ENCODE measurements around the gene GRB2.
"Not testable (repeated sequence)": the region's sequence is repeated elsewhere in the genome, so short reads cannot be mapped to it uniquely, and the experiment has no call there.

GRB2 gene

GRCh38 chr17:75387771-75388170 is 17.7 kb downstream of the GRB2 start:
- DNase-seq (ENCODE audit: low spot score): no peak
- FAIRE-seq: no peak

- FAIRE-seq (no peak), DNase-seq (ENCODE audit: low spot score) (no peak)
These were observed 19.0 kb downstream of the GRB2 start for GRCh38 chr17:75386430-75386829.

- FAIRE-seq (no peak), DNase-seq (ENCODE audit: low spot score) (no peak)
These were observed 20.7 kb downstream of the GRB2 start for GRCh38 chr17:75384751-75385150.

GRCh38 chr17:75383842-75384195 is 21.7 kb downstream of the GRB2 start:
- no peak for FAIRE-seq
- DNase-seq (ENCODE audit: low spot score): no peak

- FAIRE-seq (no peak), DNase-seq (ENCODE audit: low spot score) (no peak)
These were observed 24.7 kb downstream of the GRB2 start for GRCh38 chr17:75380750-75381149.

GRCh38 chr17:75380315-75380714 is 25.2 kb downstream of the GRB2 start:
- FAIRE-seq: no peak
- DNase-seq (ENCODE audit: low spot score): no peak

GRCh38 chr17:75379426-75379825 is 26.1 kb downstream of the GRB2 start:
- FAIRE-seq; DNase-seq (ENCODE audit: low spot score): not testable (repeated sequence)

- no peak for DNase-seq (ENCODE audit: low spot score)
- FAIRE-seq: no peak
These were observed 32.2 kb downstream of the GRB2 start for GRCh38 chr17:75373280-75373679.

- FAIRE-seq (no peak), DNase-seq (ENCODE audit: low spot score) (no peak)
These were observed 33.5 kb downstream of the GRB2 start for GRCh38 chr17:75371981-75372380.

- no peak for FAIRE-seq
- DNase-seq (ENCODE audit: low spot score): no peak
These were observed 34.1 kb downstream of the GRB2 start for GRCh38 chr17:75371339-75371738.

GRCh38 chr17:75370286-75370915 is 35.1 kb downstream of the GRB2 start:
- FAIRE-seq: no peak

GRCh38 chr17:75367838-75368789 is 37.4 kb downstream of the GRB2 start:
- not testable (repeated sequence) for FAIRE-seq; DNase-seq (ENCODE audit: low spot score)

More at GRCh38 chr17:75370286-75370915, 35.1 kb downstream of the GRB2 start:
- DNase-seq (ENCODE audit: low spot score): no peak

- FAIRE-seq (no peak), DNase-seq (ENCODE audit: low spot score) (no peak)
These were observed 38.2 kb downstream of the GRB2 start for GRCh38 chr17:75367312-75367711.

GRCh38 chr17:75366432-75366831 is 39.0 kb downstream of the GRB2 start:
- DNase-seq (ENCODE audit: low spot score): no peak
- FAIRE-seq: no peak

GRCh38 chr17:75365931-75366275 is 39.6 kb downstream of the GRB2 start:
- FAIRE-seq: no peak

GRCh38 chr17:75365009-75365930 is 40.2 kb downstream of the GRB2 start:
- no peak for DNase-seq (ENCODE audit: low spot score)
- peak; percentile 71 for FAIRE-seq

More at GRCh38 chr17:75365931-75366275, 39.6 kb downstream of the GRB2 start:
- no peak for DNase-seq (ENCODE audit: low spot score)

- DNase-seq (ENCODE audit: low spot score) (peak; percentile 73), FAIRE-seq (peak; percentile 94)
These were observed 41.4 kb downstream of the GRB2 start for GRCh38 chr17:75364078-75364477.

- DNase-seq (ENCODE audit: low spot score) (no peak), FAIRE-seq (no peak)
These were observed 43.5 kb downstream of the GRB2 start for GRCh38 chr17:75361996-75362395.

- DNase-seq (ENCODE audit: low spot score) (no peak), FAIRE-seq (no peak)
These were observed 44.1 kb downstream of the GRB2 start for GRCh38 chr17:75361344-75361743.

- FAIRE-seq: no peak
These were observed 49.1 kb downstream of the GRB2 start for GRCh38 chr17:75356260-75356937.

GRCh38 chr17:75353176-75353575 is 52.3 kb downstream of the GRB2 start:
- FAIRE-seq (no peak), DNase-seq (ENCODE audit: low spot score) (no peak)

More at GRCh38 chr17:75356260-75356937, 49.1 kb downstream of the GRB2 start:
- DNase-seq (ENCODE audit: low spot score): no peak
